Stimulated activated CD8-positive, alpha-beta memory T cell treated with anti-CD3 and anti-CD28 coated beads, Interleukin-4, amount 100 ng/mL, for 4 hours (primary cell): Measurements from ENCODE around the gene AGPAT4.
A peak's percentile ranks its signal among the peaks of the same experiment; 100 is the strongest.
"Not testable (repeated sequence)": the region's sequence is repeated elsewhere in the genome, so short reads cannot be mapped to it uniquely, and the experiment has no call there.

Source experiments
- DNase-seq, 2 donors: peaks; one replicate each; pipeline ENCODE4 v3.0.0-alpha.2; 2020; ENCODE audit warnings: low read depth in 2 of 2, low spot score in 1 of 2

AGPAT4 gene

DNA sequence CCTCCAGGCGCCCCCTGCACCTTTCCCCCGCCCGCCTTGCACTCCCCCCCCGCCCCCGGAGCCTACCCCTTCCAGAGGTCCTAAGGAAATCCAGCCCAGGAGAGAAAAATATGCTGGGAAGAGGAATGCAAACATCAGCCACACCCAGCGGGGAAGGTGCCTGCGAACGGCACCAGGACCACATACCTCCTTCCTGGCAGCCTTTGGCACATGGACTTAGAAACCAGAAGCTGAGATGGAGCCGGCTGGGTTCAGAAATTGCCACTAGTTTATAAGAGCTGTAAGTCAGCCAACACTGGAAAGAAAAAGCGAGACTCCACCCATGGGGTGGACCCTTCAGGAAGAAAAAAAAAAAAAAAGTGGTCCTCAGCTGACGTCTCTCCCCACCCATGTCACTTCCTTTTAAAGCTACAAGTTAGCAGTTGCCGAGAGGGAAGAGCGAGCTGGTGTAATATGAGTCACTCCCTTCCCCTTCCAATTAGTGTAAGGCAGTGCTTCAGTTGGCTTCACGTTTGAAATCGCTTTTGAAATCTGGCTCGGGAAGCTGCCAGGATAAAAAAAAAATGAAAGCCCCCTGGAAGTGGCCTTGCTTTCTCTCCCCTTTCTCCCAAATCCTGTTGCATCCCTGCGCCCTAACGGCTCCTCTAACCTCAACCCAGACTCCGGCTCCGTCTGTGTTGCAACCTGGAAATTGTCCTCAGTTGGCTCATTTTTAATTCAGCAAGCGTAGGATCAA is at the start of gene AGPAT4:
Gene AGPAT4, minus strand, starts transcription at position 310 of the 736 bp plus-strand sequence. CDS start 41,848 bp downstream, outside the sequence.
- DNase-seq = peak; percentile 20 to 31

DNA sequence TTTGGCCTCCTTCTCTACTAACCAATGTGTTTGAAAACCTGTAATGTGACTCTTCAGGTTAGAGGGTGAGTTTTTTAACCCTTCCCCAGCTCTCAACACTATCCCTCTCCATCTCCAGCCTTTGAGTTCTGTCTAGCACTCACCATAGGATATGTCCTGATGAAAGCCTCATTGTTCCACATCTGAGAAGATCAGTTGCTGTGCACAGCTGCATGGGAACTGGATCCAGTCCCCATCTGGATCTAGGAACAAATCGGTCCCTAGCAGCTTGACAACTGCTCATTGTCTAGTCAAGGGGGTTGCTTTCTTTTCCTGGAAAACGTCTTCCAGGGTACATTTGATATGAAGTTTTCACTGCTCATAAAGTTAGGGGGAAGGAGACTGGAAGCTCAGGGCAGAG is 45.4 kb upstream of the AGPAT4 start:
- no peak for DNase-seq

- no peak for DNase-seq
Observed at GRCh38 chr6:161318456-161318855, 44.6 kb upstream of the AGPAT4 start.

- no peak for DNase-seq
Observed at GRCh38 chr6:161316531-161316930, 42.7 kb upstream of the AGPAT4 start.

DNA sequence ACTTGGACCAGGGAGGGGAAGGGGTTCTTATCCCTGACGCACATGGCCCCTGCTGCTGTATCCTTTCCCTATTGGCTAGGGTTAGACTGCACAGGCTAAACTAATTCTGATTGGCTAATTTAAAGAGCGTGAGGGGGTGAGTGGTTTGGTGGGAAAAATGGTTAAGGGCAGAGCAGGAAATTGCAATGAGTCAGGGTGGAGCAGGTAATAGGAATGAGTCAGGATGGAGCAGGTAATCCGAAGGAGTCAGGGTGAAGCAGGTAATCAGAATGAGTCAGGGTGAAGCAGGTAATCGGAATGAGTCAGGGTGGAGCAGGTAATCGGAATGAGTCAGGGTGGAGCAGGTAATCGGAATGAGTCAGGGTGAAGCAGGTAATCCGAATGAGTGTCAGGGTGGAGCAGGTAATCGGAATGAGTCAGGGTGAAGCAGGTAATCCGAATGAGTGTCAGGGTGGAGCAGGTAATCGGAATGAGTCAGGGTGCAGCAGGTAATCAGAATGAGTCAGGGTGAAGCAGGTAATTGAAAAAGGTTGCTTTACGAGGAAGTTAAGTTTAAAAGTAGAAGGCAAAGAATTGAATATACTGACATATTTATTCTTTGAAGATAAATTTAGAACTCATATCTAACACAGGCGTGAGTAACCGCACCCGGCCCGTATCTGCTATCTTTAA is 41.5 kb upstream of the AGPAT4 start:
- not testable (repeated sequence) for DNase-seq

DNA sequence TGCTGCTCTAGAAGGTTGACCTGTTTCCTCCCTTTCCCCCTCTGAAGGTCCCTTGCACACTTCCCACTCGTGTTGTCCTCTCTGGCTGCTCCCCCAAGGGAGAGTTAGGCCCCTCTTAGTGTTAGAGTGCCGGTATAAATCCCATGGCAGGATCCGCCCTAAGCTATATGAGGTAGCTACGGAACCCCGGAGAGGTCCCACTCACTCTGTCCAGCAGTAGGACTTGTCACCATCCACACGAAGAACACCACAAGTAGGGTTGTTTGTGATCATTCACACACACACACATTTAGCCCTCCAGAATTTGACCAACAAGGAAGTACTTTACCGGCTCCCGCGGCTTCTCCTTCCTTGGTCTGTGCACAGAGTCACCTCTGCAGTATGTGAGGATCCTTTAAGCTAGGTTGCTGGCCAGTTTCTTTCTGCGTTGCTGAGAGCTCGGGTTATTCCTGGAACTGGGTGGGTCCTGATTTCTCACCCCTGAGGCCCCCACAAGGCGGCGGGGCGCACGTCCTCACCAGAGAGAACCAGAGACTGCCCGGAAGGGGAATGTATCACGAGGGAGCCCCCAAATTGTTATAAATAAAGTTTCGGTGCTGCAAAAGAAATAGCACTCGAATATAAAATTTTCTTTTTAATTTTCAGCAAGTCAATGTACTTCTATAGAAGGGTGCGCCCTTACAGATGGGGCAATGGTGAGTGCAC is 40.8 kb upstream of the AGPAT4 start:
- DNase-seq = not testable (repeated sequence)

DNA sequence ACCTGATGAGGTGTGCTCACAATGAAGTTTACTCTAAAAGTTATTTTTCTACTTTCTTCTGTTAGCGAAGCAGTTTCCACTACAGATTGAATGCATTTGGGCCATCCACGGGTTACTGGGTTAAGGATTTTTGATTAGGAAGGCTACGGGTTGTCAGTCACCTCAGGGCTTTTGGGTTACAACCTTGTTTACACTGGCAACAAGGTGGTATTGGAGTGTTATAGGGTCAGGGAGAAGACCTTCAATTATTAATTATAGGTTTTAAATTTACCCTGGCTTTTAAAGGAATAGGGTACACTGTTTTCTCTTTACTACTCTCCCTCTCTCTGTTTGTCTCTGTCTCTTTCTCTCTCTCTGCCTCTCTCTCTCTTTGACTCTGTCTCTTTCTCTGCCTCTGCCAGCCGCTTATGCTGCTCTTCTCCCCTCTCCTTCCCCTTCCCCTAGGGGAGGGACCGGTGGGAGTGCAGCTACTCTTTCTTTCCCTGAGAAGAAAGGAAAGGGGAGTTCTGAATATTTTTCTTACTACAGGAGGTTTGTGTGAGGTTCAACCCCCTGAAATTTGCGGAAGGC is 40.2 kb upstream of the AGPAT4 start:
- no peak for DNase-seq

DNA sequence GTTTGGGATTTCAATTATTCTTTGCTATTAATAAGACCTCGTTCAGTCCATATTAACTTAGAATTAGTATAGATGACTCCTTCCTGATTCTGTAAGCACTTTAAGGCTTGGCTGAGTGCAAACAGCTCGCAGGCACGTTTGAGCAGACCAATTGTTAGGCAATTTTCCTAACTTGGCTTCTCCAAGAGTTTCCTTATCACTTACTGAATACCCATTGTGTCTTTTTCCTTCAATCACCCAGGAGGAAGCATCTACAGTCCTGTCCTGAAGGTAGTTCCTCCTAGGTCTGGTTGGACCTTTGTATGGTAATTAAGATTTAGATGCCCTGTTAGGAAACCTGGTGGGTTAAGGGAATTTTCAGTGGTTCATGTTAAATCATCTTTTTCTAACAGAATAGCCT is 39.6 kb upstream of the AGPAT4 start:
- DNase-seq = not testable (repeated sequence)

GRCh38 chr6:161309774-161310173 is 35.9 kb upstream of the AGPAT4 start:
- DNase-seq = not testable (repeated sequence)

DNA sequence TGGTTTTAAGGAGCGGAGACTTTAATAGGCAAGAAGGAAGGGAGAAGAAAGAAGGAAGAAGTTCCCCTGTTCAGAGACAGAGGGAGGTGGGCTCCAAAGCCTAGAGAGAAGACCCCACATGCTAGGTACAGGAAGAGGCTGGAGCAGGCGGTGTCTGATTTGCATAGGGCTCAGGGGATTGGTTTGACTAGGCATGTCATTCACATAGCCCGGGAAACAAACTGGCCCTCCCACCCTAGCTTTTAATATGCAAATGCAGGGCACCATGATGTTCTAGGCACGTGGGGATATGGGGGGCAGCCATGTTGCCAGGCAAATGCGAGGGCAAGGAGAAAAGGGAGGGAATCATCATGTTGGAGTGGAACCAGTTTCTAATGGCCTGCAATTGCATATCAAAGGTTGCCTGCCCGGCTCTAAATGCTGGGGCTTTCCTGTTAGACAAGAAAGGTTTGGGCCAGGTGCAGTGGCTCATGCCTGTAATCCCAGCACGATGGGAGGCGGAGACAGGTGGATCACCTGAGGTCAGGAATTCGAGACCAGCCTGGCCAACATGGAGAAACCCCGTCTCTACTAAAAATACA is 34.3 kb upstream of the AGPAT4 start:
- DNase-seq = no peak

- no peak for DNase-seq
Observed at GRCh38 chr6:161305860-161306259, 32.0 kb upstream of the AGPAT4 start.

GRCh38 chr6:161303628-161304340 is 29.9 kb upstream of the AGPAT4 start:
- DNase-seq = no peak

DNA sequence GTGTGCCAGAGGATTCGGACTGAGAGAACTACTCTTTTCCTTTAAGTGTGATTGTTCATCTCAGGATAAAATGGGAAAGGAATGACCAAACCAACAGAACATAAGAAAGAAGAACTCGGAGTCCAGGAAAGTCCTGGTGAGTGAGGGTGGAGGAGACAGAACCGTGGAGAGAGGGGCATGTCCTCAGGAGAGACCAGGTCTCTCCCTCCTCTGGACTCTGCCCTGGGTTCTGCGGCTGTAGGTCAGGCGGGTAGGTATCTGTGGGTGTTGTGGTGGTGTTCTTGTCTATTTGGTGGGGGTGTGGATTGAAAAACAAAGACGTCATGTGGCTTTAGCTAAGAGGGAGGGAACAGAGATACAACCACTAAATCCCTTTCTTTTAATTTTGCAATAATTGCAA is 29.1 kb upstream of the AGPAT4 start:
- DNase-seq = no peak

DNA sequence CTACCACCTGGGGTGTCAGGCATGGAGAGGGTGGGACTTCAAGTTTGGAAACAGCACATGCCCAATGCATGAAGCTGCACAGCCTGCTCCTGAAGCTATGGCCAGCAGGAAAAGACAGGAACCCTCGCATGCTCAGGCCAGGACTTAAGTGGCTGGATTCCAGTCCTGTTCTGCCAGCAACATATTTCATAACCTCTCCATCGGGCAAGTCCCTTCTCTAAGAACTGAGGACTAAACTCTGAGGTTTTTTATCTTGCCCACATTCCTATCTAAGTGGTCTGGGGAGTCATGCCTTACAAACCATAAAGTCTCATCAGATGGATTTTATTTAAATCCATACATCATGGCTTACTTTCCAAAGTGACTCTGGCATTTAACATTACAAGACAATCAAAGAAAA is 27.5 kb upstream of the AGPAT4 start:
- no peak for DNase-seq

DNA sequence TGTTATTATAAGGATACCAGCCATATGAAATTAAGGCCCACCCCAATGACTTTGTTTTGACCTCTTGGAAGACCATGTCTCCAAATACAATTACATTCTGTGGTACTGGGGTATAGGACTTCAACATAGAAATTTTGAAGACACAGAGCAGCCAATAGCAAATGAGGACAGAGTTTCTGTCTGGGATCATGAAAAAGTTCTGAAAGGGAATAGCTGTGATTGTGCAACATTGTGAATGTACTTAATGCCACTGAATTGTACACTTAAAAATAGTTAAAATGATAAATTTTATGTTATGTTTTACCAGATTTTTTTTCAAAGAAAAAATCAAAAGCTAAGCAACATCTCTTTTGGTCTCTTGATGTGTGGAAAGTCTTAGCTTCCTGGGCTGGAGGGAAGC is 27.0 kb upstream of the AGPAT4 start:
- DNase-seq = no peak

DNA sequence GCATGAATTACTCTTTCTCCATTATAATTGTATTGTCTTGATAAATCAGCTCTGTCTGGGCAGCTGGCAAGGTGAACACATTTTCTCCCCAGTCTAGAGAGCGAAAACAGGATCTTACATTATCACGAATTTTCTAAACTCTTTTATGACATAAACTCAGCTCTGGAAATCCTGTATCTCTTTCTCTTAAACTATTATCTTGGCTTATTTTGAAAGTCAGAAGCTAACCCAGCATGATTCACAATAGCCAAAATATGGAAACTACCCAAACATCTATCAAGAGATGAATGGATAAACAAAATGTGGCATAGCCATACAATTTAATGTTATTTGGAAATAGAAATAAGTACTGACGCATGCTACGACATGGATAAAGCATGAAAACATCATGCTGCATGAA is 25.9 kb upstream of the AGPAT4 start:
- DNase-seq = no peak

GRCh38 chr6:161295784-161296183 is 21.9 kb upstream of the AGPAT4 start:
- no peak for DNase-seq

DNA sequence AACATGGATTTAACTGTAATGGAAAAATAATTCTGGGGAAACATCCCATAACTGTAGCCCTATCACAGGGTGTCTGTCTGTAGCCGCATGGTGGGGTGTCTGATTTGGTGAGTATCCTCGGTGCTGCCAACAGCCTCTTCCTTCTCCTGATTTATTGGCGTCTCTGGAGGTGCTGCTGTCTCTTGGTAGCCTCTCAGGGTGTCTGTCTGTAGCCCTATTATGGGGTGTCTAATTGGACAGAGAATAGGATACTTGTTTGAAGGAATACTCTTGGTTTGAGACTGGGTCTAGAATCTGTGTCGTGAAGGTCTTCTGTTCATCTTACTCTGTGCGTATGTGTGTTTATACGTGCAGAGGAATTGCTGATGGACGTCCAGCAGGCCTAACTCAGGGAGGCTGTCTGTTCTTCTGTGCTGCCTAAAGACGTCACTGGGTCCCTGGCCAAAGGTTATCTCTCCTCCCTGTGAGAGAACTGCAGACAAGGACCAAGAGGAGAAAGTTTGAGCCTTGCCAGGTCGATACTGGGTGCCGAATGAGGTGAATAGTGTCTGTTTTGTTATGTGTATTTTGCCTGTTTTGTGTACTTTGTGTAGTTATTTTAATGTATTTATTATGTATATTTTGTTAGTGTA is 18.9 kb upstream of the AGPAT4 start:
- no peak for DNase-seq

DNA sequence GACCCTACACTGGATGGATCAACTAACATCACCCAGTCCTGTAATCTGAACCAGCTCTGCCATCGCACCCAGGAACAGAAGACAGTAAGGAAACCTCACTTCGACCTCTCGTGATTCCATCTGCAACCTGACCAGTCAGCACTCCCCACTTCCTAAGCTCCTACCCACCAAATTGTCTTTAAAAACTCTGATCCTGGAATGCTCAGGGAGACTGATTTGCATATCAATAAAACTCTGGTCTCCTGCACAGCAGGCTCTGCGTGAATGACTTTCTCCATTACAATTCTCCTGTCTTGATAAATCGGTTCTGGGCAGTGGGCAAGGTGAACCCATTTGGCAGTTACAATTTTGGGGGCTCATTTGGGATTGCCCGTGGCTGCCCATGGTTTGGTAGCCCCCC is 18.3 kb upstream of the AGPAT4 start:
- DNase-seq = no peak

DNA sequence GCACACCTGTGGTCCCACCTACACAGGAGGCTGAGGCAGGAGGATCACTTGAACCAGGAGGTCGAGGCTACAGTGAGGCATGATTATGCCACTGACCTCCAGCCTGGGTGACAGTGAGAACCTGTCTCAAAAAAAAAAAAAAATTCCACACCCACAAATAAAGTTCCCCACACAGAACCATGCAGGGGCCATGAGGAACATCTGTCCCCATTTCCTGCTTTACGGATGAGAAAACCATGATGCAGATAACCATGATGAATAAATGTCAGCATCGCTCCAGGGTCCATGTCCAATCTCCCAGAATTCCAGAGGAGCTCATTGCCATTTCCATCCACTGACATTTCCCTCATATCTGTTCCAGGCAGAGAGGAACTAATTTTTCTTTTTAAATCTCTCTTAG is 16.9 kb upstream of the AGPAT4 start:
- no peak for DNase-seq
